PFSK-1 (cell line): Measurements from ENCODE around the gene ACTN1.

ENCODE experiments used
- FOXP2 ChIP-seq: optimal IDR thresholded peaks from 2 replicates; pipeline ENCODE3; 2011; ENCODE audit warnings: borderline replicate concordance, control low read depth, inconsistent platforms; ENCODE audit not compliant: insufficient read depth; ENCODE audit errors: extremely low read length, extremely low read depth
- POLR2AphosphoS5 ChIP-seq: IDR thresholded peaks from 2 replicates; pipeline ENCODE4 v1.6.1; 2012; ENCODE audit warnings: low read depth, mild to moderate bottlenecking, control low read depth, low read length, moderate library complexity
- REST ChIP-seq, 2 experiments: IDR thresholded peaks; 2 replicates each; pipeline versions ENCODE4 v1.6.1 to v1.8.0; 2011 to 2012; ENCODE audit warnings: low read depth in 2 of 2, low read length in 2 of 2, control low read depth in 1 of 2, inconsistent platforms in 1 of 2, mild to moderate bottlenecking in 1 of 2, moderate library complexity in 1 of 2; ENCODE audit not compliant: insufficient read depth in 1 of 2
- SIN3A ChIP-seq: IDR thresholded peaks from 2 replicates; pipeline ENCODE4 v1.6.1; 2012; ENCODE audit warnings: mild to moderate bottlenecking, low read length, moderate library complexity, borderline replicate concordance; ENCODE audit not compliant: insufficient read depth
- TAF1 ChIP-seq: IDR thresholded peaks from 2 replicates; pipeline ENCODE4 v1.6.1; 2012; ENCODE audit warnings: low read length, control low read depth, borderline replicate concordance; ENCODE audit not compliant: insufficient read depth

GRCh38 chr14:68884031-68885030, 94.8 kb downstream of the ACTN1 start:
- TF ChIP-seq TAF1 (no peak), REST (IDR thresholded peaks at IDR 0.05; ENCODE audit: insufficient read depth in 1 of 2, low read depth in 2 of 2, low read length in 2 of 2) (no peak), POLR2AphosphoS5 (no peak), SIN3A (no peak), FOXP2 (no peak)
